GM13977 (cell line): Measurements from ENCODE around the gene PCED1B.

Source experiments
- DNase-seq: peaks from one replicate; pipeline ENCODE4 v3.0.0; 2012; ENCODE audit warnings: low spot score
- CTCF ChIP-seq: IDR thresholded peaks from 2 replicates; pipeline ENCODE4 v1.5.1; 2012; ENCODE audit warnings: mild to moderate bottlenecking, control low read depth; ENCODE audit not compliant: insufficient read depth; ENCODE audit errors: extremely low read depth, missing control alignments
- in situ Hi-C: fragments of 300-500 bp; cut with MboI; formaldehyde crosslinking; loops from one replicate; pipeline ENCODE4 v1.12.0; 2022; ENCODE audit warnings: low sequenced_read_pairs, low pct_unique_long_range_greater_than_20kb, mixed read lengths, inconsistent platforms; ENCODE audit not compliant: unreplicated experiment

Gene PCED1B

GRCh38 chr12:47270782-47271664, 191.6 kb downstream of the PCED1B start:
- in situ Hi-C loops, result no loop called here
- no peak for DNase-seq

DNA sequence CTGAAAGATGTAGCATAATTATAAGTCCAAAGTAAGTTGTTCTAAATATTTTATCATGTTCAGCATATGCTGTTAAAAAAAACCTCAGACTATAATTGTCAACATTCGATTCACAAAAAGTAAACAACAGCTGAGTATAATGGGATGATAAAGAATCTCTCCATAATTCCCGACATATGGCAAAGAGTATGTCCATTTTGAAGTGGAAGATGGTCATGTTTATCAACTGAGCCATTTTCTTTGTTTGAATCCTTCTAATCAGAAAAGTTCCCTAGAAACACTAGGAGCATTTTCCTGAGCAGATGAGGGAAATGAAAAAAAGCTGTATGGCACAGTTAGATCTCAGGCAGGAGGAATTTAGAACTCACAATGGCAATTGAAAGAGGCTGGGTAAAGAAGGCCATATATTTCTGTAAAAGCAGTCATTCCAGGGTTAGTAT, 192.4 kb downstream of the PCED1B start:
- in situ Hi-C loops, result no loop called here
- DNase-seq, result no peak
- TF ChIP-seq CTCF, result no peak

More at GRCh38 chr12:47270782-47271664, 191.6 kb downstream of the PCED1B start:
- TF ChIP-seq CTCF, result no peak

GRCh38 chr12:47272412-47273190, 193.2 kb downstream of the PCED1B start:
- DNase-seq, result no peak
- no peak for TF ChIP-seq CTCF

DNA sequence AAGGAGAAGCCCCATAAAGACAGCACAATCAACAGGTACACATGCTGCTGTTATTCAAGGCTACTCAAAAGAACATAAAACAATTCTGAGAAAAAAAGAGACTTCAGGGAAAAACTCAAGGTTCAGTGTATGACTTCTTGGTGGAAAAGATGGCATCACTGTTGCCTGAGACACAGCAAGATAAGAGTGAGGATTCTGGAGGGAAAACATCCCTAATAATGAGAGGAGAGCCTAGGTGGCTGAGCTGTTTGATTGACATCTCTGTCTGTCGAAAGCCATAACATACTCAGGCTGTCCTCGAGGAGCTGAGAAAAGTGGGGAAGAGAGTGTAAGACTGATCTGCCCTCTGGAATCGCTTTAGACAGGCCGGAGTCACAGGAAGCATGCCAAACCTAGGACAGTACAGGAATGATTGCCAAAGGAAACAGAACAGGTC, 193.8 kb downstream of the PCED1B start:
- no peak for DNase-seq
- TF ChIP-seq CTCF, result no peak
- in situ Hi-C loops, result no loop called here

More at GRCh38 chr12:47272412-47273190, 193.2 kb downstream of the PCED1B start:
- in situ Hi-C loops, result no loop called here

DNA sequence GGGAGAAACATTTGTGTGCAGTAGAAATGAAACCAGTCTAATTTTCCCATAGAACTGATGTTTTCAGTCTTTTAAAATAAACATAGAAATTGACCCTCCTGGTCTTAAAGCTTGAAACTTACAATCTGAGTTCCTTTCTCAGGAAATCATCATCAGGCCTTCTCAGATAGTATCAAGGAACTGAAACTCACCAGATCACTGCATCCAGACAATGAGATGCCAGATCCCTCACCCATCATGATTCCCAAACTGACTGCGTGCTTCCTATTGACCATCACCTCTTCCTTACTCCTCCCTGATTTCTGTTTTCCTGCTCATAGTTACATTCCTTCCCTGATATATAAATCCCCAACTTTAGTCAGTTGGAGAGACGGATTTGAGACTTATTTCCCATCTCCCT, 195.3 kb downstream of the PCED1B start:
- TF ChIP-seq CTCF, result no peak
- DNase-seq, result no peak
- in situ Hi-C loops, result no loop called here

DNA sequence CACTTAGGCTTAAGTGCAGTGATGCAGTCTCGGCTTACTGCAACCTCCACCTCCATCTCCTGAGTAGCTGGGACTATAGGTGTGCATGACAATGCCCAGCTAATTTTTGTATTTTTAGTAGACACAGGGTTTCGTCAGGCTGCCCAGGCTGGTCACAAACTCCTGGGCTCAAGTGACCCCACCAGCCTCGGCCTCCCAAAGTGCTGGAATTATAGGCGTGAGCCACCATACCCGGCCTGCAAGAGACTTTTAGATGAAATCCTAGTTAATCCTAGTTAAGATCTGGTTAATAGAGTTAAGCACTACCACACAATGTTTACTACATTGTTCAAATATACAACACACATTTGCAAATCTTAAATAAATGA, 196.8 kb downstream of the PCED1B start:
- TF ChIP-seq CTCF, result no peak
- in situ Hi-C loops, result no loop called here
- DNase-seq, result no peak
